Neural progenitor cell (in vitro differentiated cells): ENCODE measurements around the gene PSMB7.

Experiments
- CTCF ChIP-seq: fragments of 200-600 bp; sonication (generic); IDR thresholded peaks from 2 replicates; pipeline ENCODE4 v1.5.1; 2017; ENCODE audit warnings: antibody characterized with exemption, mild to moderate bottlenecking
- EZH2phosphoT487 ChIP-seq: fragments of 200-600 bp; sonication (generic); IDR thresholded peaks from 2 replicates; pipeline ENCODE4 v1.6.1; 2017; ENCODE audit warnings: antibody characterized with exemption

GRCh38 chr9:124447297-124447661, 32.0 kb upstream of the PSMB7 start:
- TF ChIP-seq CTCF = no peak
- TF ChIP-seq EZH2phosphoT487 = no peak
